K562 (cell line): ENCODE measurements around the gene STX18. TPM values are rescaled to one million over a fixed set of nuclear protein-coding genes. Genes with fewer than 3 reads are reported as not detected.

Experiments
- ATAC-seq: fragments of 200-7000 bp; cut with Tn5 transposase; 3 replicates; pipeline ENCODE4 v1.9.1; 2020; ENCODE audit warnings: moderate library complexity
- BruUV-seq: library from RNA; stranded (reverse); fragments of 400-500 nt; replicated peaks from 2 replicates; lab custom pipeline; 2021; lab: Mats Ljungman, UMichigan
- CTCF ChIA-PET: fragments of 300-600 bp; formaldehyde crosslinking; extraction: SDS; loops from one replicate; lab custom pipeline; 2021; ENCODE audit warnings: low intra/inter-chr PET ratio; lab: Yijun Ruan, JAX
- POLR2A ChIA-PET: fragments of 300-600, 350-650 bp; sonication (Branson Sonifier 250); formaldehyde crosslinking; extraction: SDS; loops from one replicate; lab custom pipeline; 2021; ENCODE audit warnings: antibody characterized with exemption, inconsistent platforms; lab: Yijun Ruan, JAX
- DNase-seq, 4 experiments: peaks; one replicate each; pipeline versions ENCODE4 v3.0.0 to v3.0.0-alpha.2; 2011 to 2018; ENCODE audit warnings: low spot score in 3 of 4, mixed read lengths in 3 of 4; ENCODE audit errors: extremely low read depth in 1 of 4
- FAIRE-seq: peaks from 2 replicates; lab custom pipeline; 2011; peaks lifted over from hg19 to GRCh38; lab: Jason Lieb, UNC
- H2AFZ ChIP-seq: 2 replicates; pipeline ENCODE4 v1.6.0; 2011; ENCODE audit warnings: low read depth, low read length, control low read depth, inconsistent platforms
- H3K27ac ChIP-seq: fragments of 200-600 bp; 3 replicates; pipeline ENCODE4 v1.8.0; 2011; ENCODE audit warnings: low read depth, mild to moderate bottlenecking, control low read depth, inconsistent platforms, low read length, moderate library complexity, mixed read lengths; ENCODE audit errors: extremely low read depth
- H3K27me3 ChIP-seq, 2 experiments: fragments of 300-600 bp in 1 of 2; 2 replicates in 1 of 2; 3 replicates in 1 of 2; pipeline versions ENCODE4 v1.6.0 to v1.8.0; 2011; ENCODE audit warnings: inconsistent platforms in 2 of 2, low read length in 2 of 2, mild to moderate bottlenecking in 1 of 2, mixed read lengths in 1 of 2, moderate library complexity in 1 of 2; ENCODE audit not compliant: control insufficient read depth in 2 of 2, insufficient read depth in 2 of 2
- H3K36me3 ChIP-seq: fragments of 300-600 bp; 3 replicates; pipeline ENCODE4 v1.8.0; 2011; ENCODE audit warnings: mild to moderate bottlenecking, low read length, inconsistent platforms; ENCODE audit not compliant: control insufficient read depth, insufficient read depth
- H3K4me1 ChIP-seq, 2 experiments: fragments of 200-600 bp in 1 of 2; replicated peaks in 1 of 2; 2 replicates in 1 of 2; 3 replicates in 1 of 2; pipeline versions ENCODE4 v1.5.1 to v1.8.0; 2011; ENCODE audit warnings: inconsistent platforms in 2 of 2, low read length in 2 of 2, mild to moderate bottlenecking in 1 of 2, mixed read lengths in 1 of 2, moderate library complexity in 1 of 2; ENCODE audit not compliant: control insufficient read depth in 2 of 2, insufficient read depth in 2 of 2
- H3K4me2 ChIP-seq: 2 replicates; pipeline ENCODE4 v1.6.1; 2011; ENCODE audit warnings: low read length, control low read depth, inconsistent platforms, mixed read lengths; ENCODE audit not compliant: insufficient read depth
- H3K4me3 ChIP-seq: fragments of 200-600 bp; sonication (generic), shearing (Covaris generic); 2 replicates; pipeline ENCODE4 v1.5.1; 2016; ENCODE audit warnings: control low read depth, inconsistent platforms
- H3K79me2 ChIP-seq: fragments of 200-600 bp; 3 replicates; pipeline ENCODE4 v1.8.0; 2011; ENCODE audit warnings: low read length, inconsistent platforms; ENCODE audit not compliant: control insufficient read depth, insufficient read depth
- H3K9ac ChIP-seq, 2 experiments: 2 replicates each; pipeline versions ENCODE4 v1.6.0 to v1.6.1; 2011; ENCODE audit warnings: low read depth in 2 of 2, low read length in 2 of 2, control low read depth in 1 of 2, inconsistent platforms in 1 of 2, mild to moderate bottlenecking in 1 of 2, mixed read lengths in 1 of 2; ENCODE audit not compliant: insufficient read depth in 1 of 2
- H3K9me1 ChIP-seq: one replicate; pipeline ENCODE4 v1.6.0; 2011; ENCODE audit warnings: inconsistent platforms, mild to moderate bottlenecking, low read length, moderate library complexity; ENCODE audit not compliant: control insufficient read depth, insufficient read depth
- H3K9me3 ChIP-seq: replicated peaks from 2 replicates; pipeline ENCODE4 v1.5.1; 2011; ENCODE audit warnings: low read depth, low read length, inconsistent platforms; ENCODE audit not compliant: control insufficient read depth, insufficient read depth
- H4K20me1 ChIP-seq: replicated peaks from 2 replicates; pipeline ENCODE4 v1.6.1; 2011; ENCODE audit warnings: low read length, inconsistent platforms, mixed read lengths; ENCODE audit not compliant: control insufficient read depth, insufficient read depth
- CCNT2 ChIP-seq: IDR thresholded peaks from 2 replicates; pipeline ENCODE4 v1.6.1; 2011; ENCODE audit warnings: borderline replicate concordance, low read depth, mild to moderate bottlenecking, moderate library complexity, mixed read lengths, low read length; ENCODE audit not compliant: insufficient read length; ENCODE audit errors: extremely low read depth
- CLOCK ChIP-seq: fragments of 250-450 bp; sonication (Bioruptor Pico); IDR thresholded peaks from 2 replicates; pipeline ENCODE4 v1.4.0; 2020; ENCODE audit warnings: mild to moderate bottlenecking, moderate library complexity, borderline replicate concordance
- DDX20 ChIP-seq: fragments of 450-650 bp; IDR thresholded peaks from 2 replicates; pipeline ENCODE4 v1.6.1; 2016; ENCODE audit warnings: missing genetic modification characterization, low read depth, mild to moderate bottlenecking, missing compliant biosample characterization, moderate library complexity
- HNRNPL ChIP-seq: fragments of 200-400 bp; formaldehyde crosslinking; IDR thresholded peaks from 2 replicates; pipeline ENCODE4 v1.6.1; 2017; ENCODE audit warnings: low read depth, mild to moderate bottlenecking, low read length
- SMAD4 ChIP-seq: fragments of 250-450 bp; sonication (Bioruptor Pico); conservative IDR thresholded peaks from 2 replicates; pipeline ENCODE4 v1.8.0; 2021; ENCODE audit warnings: inconsistent platforms, mild to moderate bottlenecking, moderate library complexity
- STAT5B ChIP-seq: fragments of 250-450 bp; sonication (Bioruptor Pico); IDR thresholded peaks from 2 replicates; pipeline ENCODE4 v1.8.0; 2021; ENCODE audit warnings: mild to moderate bottlenecking, inconsistent platforms
- ZNF212 ChIP-seq: fragments of 450-650 bp; formaldehyde crosslinking; IDR thresholded peaks from 2 replicates; pipeline ENCODE4 v1.4.0; 2020; ENCODE audit warnings: mild to moderate bottlenecking
- WGBS: fragments of 100-300 bp; shearing (Covaris generic); methylation state at CpG from one replicate; pipeline ENCODE4 v1.1.6; 2016; ENCODE audit warnings: low coverage, mixed read lengths; ENCODE audit not compliant: insufficient coverage; ENCODE audit errors: missing lambda C conversion rate; 5-methylcytosine and 5-hydroxymethylcytosine counted together
- in situ Hi-C: fragments of 300-500 bp; cut with MboI; formaldehyde crosslinking; loops from 4 replicates; pipeline ENCODE4 v1.15.0; 2018; ENCODE audit warnings: inconsistent platforms, mixed read lengths
- intact Hi-C: fragments of 100-400 bp; cut with micrococcal nuclease; formaldehyde crosslinking; loops from 2 replicates; pipeline ENCODE4 v1.14.2; 2022
- polyA plus RNA-seq, 8 experiments: library from polyadenylated mRNA; depleted of rRNA in 4 of 8; stranded (reverse) in 5 of 8; unstranded in 3 of 8; fragments of >200 nt; fragmentation: Nextera tagmentation in 2 of 8; fragmentation: Illumina TruSeq in 1 of 8; extraction: Ambion mirVana in 2 of 8; extraction: Trizol in 1 of 8; gene quantifications; 2 replicates each; pipeline versions ENCODE4 v1.2.1 to v1.2.3, GENCODE V29; 2011 to 2014; ENCODE audit warnings: inconsistent platforms in 1 of 8, missing spikeins in 1 of 8
- total RNA-seq, 7 experiments: library from RNA; depleted of rRNA in 6 of 7; stranded (reverse); fragments of >200 nt in 6 of 7; fragmentation: Illumina TruSeq in 2 of 7; extraction: Trizol in 2 of 7; gene quantifications; 2 replicates each; pipeline versions ENCODE4 v1.2.1 to v1.2.3, GENCODE V29; 2011 to 2021; ENCODE audit warnings: low replicate concordance in 1 of 7

The STX18 gene
- total and polyA plus RNA-seq, 9 of the 15 experiments (the other 6 are each of a cell fraction or from before 2014, with no cell fraction given): 6.2 to 41.7 (median 22.7) TPM

- Histone ChIP-seq H3K79me2 (no peaks in the 10 kb centered on the region), H3K27ac (no peak overlapping the region), H4K20me1 (no peaks in the 10 kb centered on the region), H3K9me3 (no peaks in the 10 kb centered on the region), H3K9ac (peak overlapping the region; percentile 52 to 89), H3K36me3 (no peaks in the 10 kb centered on the region), H3K4me3 (peak overlapping the region; percentile 48), H3K4me2 (peak overlapping the region; percentile 77), H3K4me1 (peaks cover 2 to 11% of the 10 kb centered on the region in 2 experiments; a peak in 2 of 5 replicates), H3K9me1 (no peaks in the 10 kb centered on the region), H2AFZ (peak overlapping the region; percentile 92), H3K27me3 (no peaks in the 10 kb centered on the region; a peak in 1 of 5 replicates)
- in situ Hi-C loops (no loop called here), intact Hi-C loops (loop anchor here (5.0 kb wide), 1 partner anchor 88 kb away; no protein-coding TSS in a partner anchor)
- DNase-seq: peak; percentile 77 to 82 (median 80)
- peak; percentile 32 for FAIRE-seq
- POLR2A ChIA-PET: interaction anchor here (0.6 to 2.2 kb wide), 6 partner anchors 9 to 148 kb away, joined by 3 to 14 read pairs (median 3); no protein-coding TSS in a partner anchor
- BruUV-seq: no TSS peak
- CTCF ChIA-PET: interaction anchor here (1.4 kb wide), 1 partner anchor 88 kb away, joined by 5 read pairs; no protein-coding TSS in a partner anchor
- 7% methylated on average over 67 of the region's 71 CpGs for WGBS
- ATAC-seq: peak; percentile 100
- TF ChIP-seq STAT5B (CRISPR knock-in tag): no peak
- no peak for TF ChIP-seq CLOCK
- TF ChIP-seq HNRNPL: 0 out of 2 replicates have a peak, but pooled peaks have one; percentile 35
- TF ChIP-seq DDX20 (tag): no peak
- peak; percentile 89 for TF ChIP-seq SMAD4 (CRISPR knock-in tag)
- no peak for TF ChIP-seq ZNF212 (CRISPR knock-in tag)
- peak; percentile 65 for TF ChIP-seq CCNT2
Measured at GRCh38 chr4:4575284-4576211, 33.7 kb upstream of the STX18 start.
